H1 (cell line): ENCODE measurements around the gene MUC13. TPM values are rescaled to one million over a fixed set of nuclear protein-coding genes. Genes with fewer than 3 reads are reported as not detected.

Experiments used
- JUND ChIP-seq: IDR thresholded peaks from 2 replicates; pipeline ENCODE4 v1.6.1; 2011; ENCODE audit warnings: mild to moderate bottlenecking, improper control_type of control experiment, low read length
- NRF1 ChIP-seq: IDR thresholded peaks from 2 replicates; pipeline ENCODE4 v1.6.1; 2011; ENCODE audit warnings: mild to moderate bottlenecking, low read depth, low read length, improper control_type of control experiment
- POLR2A ChIP-seq, 2 experiments: IDR thresholded peaks; 1 replicate in 1 of 2; 2 replicates in 1 of 2; pipeline ENCODE4 v1.6.1; 2011; ENCODE audit warnings: low read depth in 2 of 2, low read length in 2 of 2, mild to moderate bottlenecking in 2 of 2; ENCODE audit errors: control extremely low read depth in 1 of 2
- POLR2AphosphoS5 ChIP-seq: IDR thresholded peaks from 2 replicates; pipeline ENCODE4 v1.6.1; 2011; ENCODE audit warnings: low read depth, low read length
- SUZ12 ChIP-seq: fragments of 200-600 bp; sonication (generic); IDR thresholded peaks from 2 replicates; pipeline ENCODE4 v1.6.1; 2012; ENCODE audit warnings: mild to moderate bottlenecking, inconsistent platforms, low read length, moderate library complexity, mixed read lengths
- TAF1 ChIP-seq: IDR thresholded peaks from 2 replicates; pipeline ENCODE4 v1.6.1; 2011; ENCODE audit warnings: mild to moderate bottlenecking, low read depth, low read length
- polyA plus RNA-seq, 7 experiments: library from polyadenylated mRNA; depleted of rRNA in 3 of 7; stranded (reverse) in 5 of 7; unstranded in 2 of 7; fragments of >200 nt in 5 of 7; fragments of 200-250 nt in 2 of 7; gene quantifications; 1 replicate in 5 of 7; 2 replicates in 1 of 7; 4 replicates in 1 of 7; pipeline versions ENCODE4 v1.2.1 to v1.2.3, GENCODE V29; 2011 to 2013; ENCODE audit warnings: missing spikeins in 2 of 7, mixed read lengths in 2 of 7
- total RNA-seq: library from RNA; stranded (reverse); fragmentation: NEBNext Ultra II Directional; extraction: Animal tissue kit (Norgen Biotek cat#: 25700); gene quantifications from 2 replicates; pipeline ENCODE4 v1.2.1, GENCODE V29; 2021
- TF ChIP-seq, protein P1 (sequence below): IDR thresholded peaks from 2 replicates; pipeline ENCODE4 v1.6.1; 2011; ENCODE audit warnings: low read depth, mild to moderate bottlenecking, low read length; ENCODE audit not compliant: insufficient read depth

The MUC13 gene
- total and polyA plus RNA-seq, 2 of the 8 experiments (the other 6 are each of a cell fraction or from before 2014, with no cell fraction given): not detected

DNA sequence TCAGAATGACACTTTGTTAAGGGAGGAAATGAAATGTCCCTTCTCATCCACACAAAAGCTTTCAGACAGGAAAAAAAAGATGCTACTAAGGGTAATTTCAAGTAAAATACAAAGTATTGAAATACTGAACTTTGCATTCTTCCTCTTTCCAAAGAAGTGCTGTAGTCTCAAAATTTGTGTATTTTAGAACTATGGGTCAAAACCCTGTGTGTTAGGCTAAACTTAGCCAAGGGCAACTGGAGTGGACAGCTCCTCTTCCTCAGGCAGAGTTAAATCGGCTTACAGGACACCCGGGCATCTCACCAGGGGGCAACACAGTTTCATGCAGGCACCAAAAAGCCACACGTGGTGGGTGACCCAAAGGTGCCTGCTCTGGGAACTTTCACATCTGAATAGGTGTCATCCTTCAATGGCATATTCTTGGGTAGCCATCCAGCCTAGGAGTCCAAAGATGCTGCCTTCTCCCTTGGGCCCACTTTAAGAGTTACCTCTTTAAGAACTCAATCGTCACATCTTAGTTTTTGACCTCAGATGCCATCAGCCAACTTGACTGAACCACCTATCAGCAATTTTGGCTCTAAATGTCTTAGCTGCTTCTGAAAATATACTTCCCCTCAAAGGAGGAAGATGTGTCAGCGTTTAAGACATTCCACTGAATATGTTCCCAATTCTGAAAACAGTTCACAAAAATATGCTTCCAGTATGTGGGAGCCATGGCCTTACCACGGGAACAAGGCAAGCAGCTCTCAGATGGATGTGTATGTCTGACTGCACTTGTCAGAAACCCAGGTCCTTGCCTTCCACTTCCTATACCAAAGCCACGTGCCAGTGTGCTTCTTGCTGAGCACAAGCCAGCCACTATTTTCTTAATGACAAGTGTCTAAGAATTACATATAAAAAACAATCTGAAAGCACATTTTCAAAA, 32.2 kb upstream of the MUC13 start (continued):
- TF ChIP-seq, protein P1, sequence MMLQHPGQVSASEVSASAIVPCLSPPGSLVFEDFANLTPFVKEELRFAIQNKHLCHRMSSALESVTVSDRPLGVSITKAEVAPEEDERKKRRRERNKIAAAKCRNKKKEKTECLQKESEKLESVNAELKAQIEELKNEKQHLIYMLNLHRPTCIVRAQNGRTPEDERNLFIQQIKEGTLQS: no peak
- no peak for TF ChIP-seq NRF1
- TF ChIP-seq POLR2AphosphoS5: no peak
- no peak for TF ChIP-seq JUND
- no peak for TF ChIP-seq TAF1
- no peak for TF ChIP-seq POLR2A (IDR thresholded peaks at IDR 0.05; ENCODE audit: control extremely low read depth in 1 of 2, low read depth in 2 of 2, low read length in 2 of 2)
- TF ChIP-seq SUZ12: no peak
